ENCODE measurements around the gene RABGEF1.
"Not testable (repeated sequence)": the region's sequence is repeated elsewhere in the genome, so short reads cannot be mapped to it uniquely, and the experiment has no call there.

- TF ChIP-seq, protein P1, sequence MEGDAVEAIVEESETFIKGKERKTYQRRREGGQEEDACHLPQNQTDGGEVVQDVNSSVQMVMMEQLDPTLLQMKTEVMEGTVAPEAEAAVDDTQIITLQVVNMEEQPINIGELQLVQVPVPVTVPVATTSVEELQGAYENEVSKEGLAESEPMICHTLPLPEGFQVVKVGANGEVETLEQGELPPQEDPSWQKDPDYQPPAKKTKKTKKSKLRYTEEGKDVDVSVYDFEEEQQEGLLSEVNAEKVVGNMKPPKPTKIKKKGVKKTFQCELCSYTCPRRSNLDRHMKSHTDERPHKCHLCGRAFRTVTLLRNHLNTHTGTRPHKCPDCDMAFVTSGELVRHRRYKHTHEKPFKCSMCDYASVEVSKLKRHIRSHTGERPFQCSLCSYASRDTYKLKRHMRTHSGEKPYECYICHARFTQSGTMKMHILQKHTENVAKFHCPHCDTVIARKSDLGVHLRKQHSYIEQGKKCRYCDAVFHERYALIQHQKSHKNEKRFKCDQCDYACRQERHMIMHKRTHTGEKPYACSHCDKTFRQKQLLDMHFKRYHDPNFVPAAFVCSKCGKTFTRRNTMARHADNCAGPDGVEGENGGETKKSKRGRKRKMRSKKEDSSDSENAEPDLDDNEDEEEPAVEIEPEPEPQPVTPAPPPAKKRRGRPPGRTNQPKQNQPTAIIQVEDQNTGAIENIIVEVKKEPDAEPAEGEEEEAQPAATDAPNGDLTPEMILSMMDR (conservative IDR thresholded peaks at IDR 0.05): not testable (repeated sequence)
- not testable (repeated sequence) for TF ChIP-seq ZFX (IDR thresholded peaks at IDR 0.05)
These were observed 15.7 kb downstream of the RABGEF1 start for GRCh38 chr7:66756227-66756626.
